Renal cortex interstitium (tissue), 11 donors: ENCODE data around the gene ODR4. TPM values are rescaled to one million over a fixed set of nuclear protein-coding genes. Genes with fewer than 3 reads are reported as not detected.
"Not testable (repeated sequence)": the region's sequence is repeated elsewhere in the genome, so short reads cannot be mapped to it uniquely, and the experiment has no call there.

Source experiments
- DNase-seq, 11 donors: peaks; one replicate each; pipeline ENCODE4 v3.0.0-alpha.2; 2013; ENCODE audit warnings: low read depth in 9 of 11, low spot score in 4 of 11; ENCODE audit errors: extremely low read depth in 1 of 11
- polyA plus RNA-seq, 3 donors: library from polyadenylated mRNA; unstranded; fragments of 120-200 nt; gene quantifications; one replicate each; pipeline ENCODE4 v1.2.1, GENCODE V29; 2013; ENCODE audit not compliant: insufficient read length in 3 of 3

Gene ODR4
- polyA plus RNA-seq, 3 donors: 25.5 to 32.4 (median 29.5) TPM

- not testable (repeated sequence) for DNase-seq
Observed at GRCh38 chr1:186465491-186465890, 89.9 kb downstream of the ODR4 start.

GRCh38 chr1:186465946-186466345, 90.3 kb downstream of the ODR4 start:
- no peak for DNase-seq

Other genes with a start within 250 kb of the ODR4 start
- gene PRG4, start 79.6 kb upstream of the ODR4 start, polyA plus RNA-seq: under 1 TPM; 0.11 to 0.50 (median 0.25) TPM
- 100 to 1,000 TPM; 102 to 113 (median 106) TPM for gene TPR, start 585 bp upstream of the ODR4 start, polyA plus RNA-seq
- gene PDC, start 85.3 kb downstream of the ODR4 start, polyA plus RNA-seq: under 1 TPM; 0.11 to 0.39 (median 0.26) TPM